GM18870 (cell line): ENCODE results near the gene TNPO2.

ENCODE experiments used
- ATAC-seq: cut with Tn5 transposase; IDR thresholded peaks from one replicate; pipeline ENCODE4 v1.9.1; 2021; ENCODE audit warnings: moderate library complexity; ENCODE audit not compliant: unreplicated experiment

The TNPO2 gene

DNA sequence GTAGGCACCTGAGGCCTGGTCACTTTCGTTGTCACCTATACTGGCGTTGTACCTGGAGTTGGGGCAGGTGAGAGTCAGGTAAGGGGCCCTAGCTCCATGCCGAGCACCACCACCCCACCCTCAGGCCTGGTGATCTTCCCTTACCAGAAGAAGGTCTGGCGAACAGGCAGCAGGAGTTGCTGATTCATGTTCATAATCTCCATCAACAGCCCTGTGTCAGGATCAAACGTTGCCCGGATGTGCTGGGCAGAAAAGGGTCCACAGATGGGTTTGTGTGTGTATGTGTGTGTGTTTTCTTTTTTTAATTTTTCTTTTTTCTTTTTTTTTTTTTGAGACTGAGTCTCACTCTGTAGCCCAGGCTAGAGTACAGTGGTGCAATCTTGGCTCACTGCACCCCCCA is 71.5 kb downstream of the TNPO2 start:
- no peak for ATAC-seq

DNA sequence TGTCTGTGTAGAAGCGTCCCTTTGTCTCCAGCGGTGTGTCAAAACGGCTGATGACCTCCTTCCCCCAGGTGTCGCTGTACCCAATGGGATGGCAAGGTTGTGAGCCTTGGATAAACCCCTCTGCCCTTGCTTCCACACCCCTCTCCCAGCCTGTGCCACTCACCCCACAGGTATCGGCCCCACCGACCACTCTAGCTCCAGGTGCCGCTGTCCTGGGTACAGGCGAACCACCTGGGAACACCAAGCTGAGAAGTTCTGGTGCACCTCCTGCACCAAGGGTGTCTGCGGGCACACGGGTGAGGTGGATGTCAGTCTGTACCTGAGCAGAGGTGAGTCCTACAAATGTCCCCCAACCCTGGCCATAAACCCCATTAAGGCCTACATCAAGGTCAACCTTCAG is 73.8 kb downstream of the TNPO2 start:
- no peak for ATAC-seq
